ENCODE measurements around the gene DHX8. TPM values are rescaled to one million over a fixed set of nuclear protein-coding genes. Genes with fewer than 3 reads are reported as not detected.
A peak's percentile ranks its signal among the peaks of the same experiment; 100 is the strongest.

The DHX8 gene
- polyA plus RNA-seq, 1 donor (not counting 4 experiments of a cell fraction or from before 2014, with no cell fraction given): 30.1 TPM

GRCh38 chr17:43568506-43569082 lies 84.8 kb downstream of the DHX8 start:
- Histone ChIP-seq H3K36me3 (ENCODE audit: control insufficient read depth in 2 of 2, extremely low read depth in 1 of 2, insufficient read depth in 2 of 2, low read length in 2 of 2) (no peaks in the 10 kb centered on the region), H3K4me1 (ENCODE audit: control insufficient read depth, extremely low read depth, insufficient read depth, low read length) (peaks cover 11% of the 10 kb centered on the region), H3K4me2 (ENCODE audit: control insufficient read depth, extremely low read depth, insufficient read depth, low read depth, low read length) (no peak overlapping the region), H3K9me1 (ENCODE audit: control insufficient read depth, extremely low read depth, insufficient read depth, low read length) (peaks cover 2% of the 10 kb centered on the region), H3K9ac (ENCODE audit: control insufficient read depth, extremely low read depth, insufficient read depth, low read length) (no peak overlapping the region), H2AFZ (ENCODE audit: control insufficient read depth, low read length) (no peak overlapping the region), H3K4me3 (ENCODE audit: control insufficient read depth in 2 of 3, extremely low read depth in 1 of 3, insufficient read depth in 2 of 3, low read depth in 1 of 3, low read length in 3 of 3) (no peak overlapping the region), H3K9me3 (ENCODE audit: control insufficient read depth, low read depth, low read length) (no peaks in the 10 kb centered on the region), H3K27me3 (ENCODE audit: control insufficient read depth, extremely low read depth, insufficient read depth, low read length) (no peaks in the 10 kb centered on the region), H3K79me2 (ENCODE audit: control insufficient read depth, insufficient read depth, low read length) (no peaks in the 10 kb centered on the region), H4K20me1 (ENCODE audit: control insufficient read depth, extremely low read depth, insufficient read depth, low read length) (no peaks in the 10 kb centered on the region), H3K27ac (ENCODE audit: control insufficient read depth, insufficient read depth, low read length) (no peak overlapping the region)
- dilution Hi-C loops (cut with MboI; ENCODE audit: extremely low pct_ligation_motif_present, low sequenced_read_pairs): no loop called here
- DNase-seq (ENCODE audit: low read depth, low spot score) (no peak), FAIRE-seq (no peak)
- TF ChIP-seq CTCF (optimal IDR thresholded peaks at IDR 0.05 in 1 of 3, IDR thresholded peaks at IDR 0.05 in 1 of 3, conservative IDR thresholded peaks at IDR 0.05 in 1 of 3; ENCODE audit: extremely low read depth in 1 of 3, insufficient read depth in 2 of 3, low read length in 3 of 3) (no peak), EZH2 (IDR thresholded peaks at IDR 0.05; ENCODE audit: low read length) (no peak)

GRCh38 chr17:43570518-43570928 lies 86.7 kb downstream of the DHX8 start:
- Histone ChIP-seq H3K9ac (ENCODE audit: control insufficient read depth, extremely low read depth, insufficient read depth, low read length) (no peak overlapping the region), H3K79me2 (ENCODE audit: control insufficient read depth, insufficient read depth, low read length) (no peaks in the 10 kb centered on the region), H2AFZ (ENCODE audit: control insufficient read depth, low read length) (no peak overlapping the region), H3K4me2 (ENCODE audit: control insufficient read depth, extremely low read depth, insufficient read depth, low read depth, low read length) (no peak overlapping the region), H3K27ac (ENCODE audit: control insufficient read depth, insufficient read depth, low read length) (peak overlapping the region; percentile 20), H3K9me1 (ENCODE audit: control insufficient read depth, extremely low read depth, insufficient read depth, low read length) (peaks cover 2% of the 10 kb centered on the region), H3K4me3 (ENCODE audit: control insufficient read depth in 2 of 3, extremely low read depth in 1 of 3, insufficient read depth in 2 of 3, low read depth in 1 of 3, low read length in 3 of 3) (no peak overlapping the region), H3K4me1 (ENCODE audit: control insufficient read depth, extremely low read depth, insufficient read depth, low read length) (peaks cover 16% of the 10 kb centered on the region), H3K36me3 (ENCODE audit: control insufficient read depth in 2 of 2, extremely low read depth in 1 of 2, insufficient read depth in 2 of 2, low read length in 2 of 2) (no peaks in the 10 kb centered on the region), H4K20me1 (ENCODE audit: control insufficient read depth, extremely low read depth, insufficient read depth, low read length) (no peaks in the 10 kb centered on the region), H3K27me3 (ENCODE audit: control insufficient read depth, extremely low read depth, insufficient read depth, low read length) (no peaks in the 10 kb centered on the region), H3K9me3 (ENCODE audit: control insufficient read depth, low read depth, low read length) (no peaks in the 10 kb centered on the region)
- FAIRE-seq (peak; percentile 94), DNase-seq (ENCODE audit: low read depth, low spot score) (peak; percentile 89)
- dilution Hi-C loops (cut with MboI; ENCODE audit: extremely low pct_ligation_motif_present, low sequenced_read_pairs): no loop called here
- no peak for TF ChIP-seq EZH2 (IDR thresholded peaks at IDR 0.05; ENCODE audit: low read length)
- TF ChIP-seq CTCF (optimal IDR thresholded peaks at IDR 0.05 in 1 of 3, IDR thresholded peaks at IDR 0.05 in 1 of 3, conservative IDR thresholded peaks at IDR 0.05 in 1 of 3; ENCODE audit: extremely low read depth in 1 of 3, insufficient read depth in 2 of 3, low read length in 3 of 3): no peak
